ENCODE data around the gene NOS1AP. TPM values are rescaled to one million over a fixed set of nuclear protein-coding genes. Genes with fewer than 3 reads are reported as not detected.

Gene NOS1AP
- polyA plus RNA-seq, 3 donors, result 0.12 TPM; not detected in 2

DNA sequence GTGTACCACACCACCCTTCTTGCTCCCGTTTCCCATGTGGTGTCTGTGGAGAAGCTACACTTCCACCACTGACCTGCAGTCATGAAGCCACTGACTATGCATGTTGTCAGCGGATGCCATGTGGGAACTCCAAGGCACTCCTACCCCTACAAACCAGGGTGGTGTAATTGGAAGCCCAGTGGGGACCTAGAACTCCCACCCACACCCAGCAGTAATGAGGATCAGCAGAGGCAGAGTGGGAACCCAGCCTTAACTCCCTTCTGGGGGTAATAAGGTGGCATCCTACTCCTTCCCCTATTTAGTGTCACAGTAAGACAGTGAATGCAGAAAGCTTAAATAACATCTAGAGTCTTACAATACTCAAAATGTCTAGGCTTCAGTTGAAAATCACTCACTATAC, 228.8 kb downstream of the NOS1AP start:
- Histone ChIP-seq H3K4me2 (replicated peaks; ENCODE audit: extremely low read depth, low read length, poor library complexity, severe bottlenecking) (no peak overlapping the region), H3K4me3 (replicated peaks in 1 of 3; ENCODE audit: low read depth in 2 of 3, low read length in 3 of 3) (no peak overlapping the region), H2AFZ (ENCODE audit: insufficient read depth, low read depth, low read length, poor library complexity, severe bottlenecking) (no peak overlapping the region), H3K4me1 (ENCODE audit: control insufficient read depth in 1 of 2, insufficient read depth in 2 of 2, low read length in 2 of 2) (no peaks in the 10 kb centered on the region), H3K27me3 (ENCODE audit: control insufficient read depth in 2 of 2, insufficient read depth in 2 of 2, low read length in 2 of 2) (peaks cover 0 to 4% of the 10 kb centered on the region in 2 donors), H3K36me3 (replicated peaks in 1 of 2; ENCODE audit: control insufficient read depth in 1 of 2, insufficient read depth in 2 of 2, low read length in 2 of 2) (no peaks in the 10 kb centered on the region), H3K9me3 (replicated peaks in 1 of 2; ENCODE audit: control insufficient read depth in 1 of 2, insufficient read depth in 1 of 2, low read length in 2 of 2) (no peaks in the 10 kb centered on the region), H3K9ac (ENCODE audit: insufficient read depth, low read length, poor library complexity, severe bottlenecking) (no peak overlapping the region), H3K79me2 (ENCODE audit: insufficient read depth, low read length) (no peaks in the 10 kb centered on the region), H4K20me1 (ENCODE audit: insufficient read depth, low read length) (no peaks in the 10 kb centered on the region), H3K27ac (ENCODE audit: low read depth in 1 of 2, low read length in 2 of 2) (no peak overlapping the region)
- no peak overlapping the region for H3K27ac Mint-ChIP-seq
- H3K9me3 Mint-ChIP-seq, result peaks cover 0 to 9% (median 3%) of the 10 kb centered on the region in 7 donors
- H3K4me1 Mint-ChIP-seq, result peaks cover 3% of the 10 kb centered on the region
- no peak for TF ChIP-seq CTCF (IDR thresholded peaks at IDR 0.05)
- no peak for DNase-seq
- no peaks in the 10 kb centered on the region for H3K36me3 Mint-ChIP-seq
- intact Hi-C loops (cut with micrococcal nuclease), result no loop called here
- 60% methylated on average over 1 of the region's 2 CpGs for WGBS (ENCODE audit: insufficient coverage)
- no peak overlapping the region for H3K4me3 Mint-ChIP-seq
- peaks cover 0 to 15% (median 4%) of the 10 kb centered on the region in 3 donors for H3K27me3 Mint-ChIP-seq (ENCODE audit: low read depth in 3 of 3)

- H3K9me3 ChIP-seq (replicated peaks in 1 of 2; ENCODE audit: control insufficient read depth in 1 of 2, insufficient read depth in 1 of 2, low read length in 2 of 2), result no peaks in the 10 kb centered on the region
- no peaks in the 10 kb centered on the region for H3K4me1 ChIP-seq (ENCODE audit: control insufficient read depth in 1 of 2, insufficient read depth in 2 of 2, low read length in 2 of 2)
- Mint-ChIP-seq H3K27me3 (ENCODE audit: low read depth in 3 of 3) (peaks cover 0 to 15% (median 4%) of the 10 kb centered on the region in 3 donors), H3K4me1 (peaks cover 3% of the 10 kb centered on the region), H3K36me3 (no peaks in the 10 kb centered on the region), H3K9me3 (peaks cover 0 to 9% (median 3%) of the 10 kb centered on the region in 7 donors), H3K27ac (no peak overlapping the region), H3K4me3 (no peak overlapping the region)
- no peaks in the 10 kb centered on the region for H3K79me2 ChIP-seq (ENCODE audit: insufficient read depth, low read length)
- H4K20me1 ChIP-seq (ENCODE audit: insufficient read depth, low read length), result no peaks in the 10 kb centered on the region
- H3K36me3 ChIP-seq (replicated peaks in 1 of 2; ENCODE audit: control insufficient read depth in 1 of 2, insufficient read depth in 2 of 2, low read length in 2 of 2), result no peaks in the 10 kb centered on the region
- H3K27ac ChIP-seq (ENCODE audit: low read depth in 1 of 2, low read length in 2 of 2), result no peak overlapping the region
- intact Hi-C loops (cut with micrococcal nuclease), result no loop called here
- no peak for DNase-seq
- no peak overlapping the region for H2AFZ ChIP-seq (ENCODE audit: insufficient read depth, low read depth, low read length, poor library complexity, severe bottlenecking)
- no peak overlapping the region for H3K9ac ChIP-seq (ENCODE audit: insufficient read depth, low read length, poor library complexity, severe bottlenecking)
- TF ChIP-seq CTCF (IDR thresholded peaks at IDR 0.05), result no peak
- H3K27me3 ChIP-seq (ENCODE audit: control insufficient read depth in 2 of 2, insufficient read depth in 2 of 2, low read length in 2 of 2), result peaks cover 0 to 4% of the 10 kb centered on the region in 2 donors
- no peak overlapping the region for H3K4me2 ChIP-seq (replicated peaks; ENCODE audit: extremely low read depth, low read length, poor library complexity, severe bottlenecking)
- H3K4me3 ChIP-seq (replicated peaks in 1 of 3; ENCODE audit: low read depth in 2 of 3, low read length in 3 of 3), result no peak overlapping the region
These were observed 229.5 kb downstream of the NOS1AP start for GRCh38 chr1:162299018-162299417.
